SU-DHL-6 (cell line): ENCODE measurements around the gene APOL3.

ENCODE experiments used
- H2AFZ ChIP-seq: fragments of 200-600 bp; sonication (generic); 2 replicates; pipeline ENCODE4 v1.6.1; 2014; ENCODE audit warnings: low read depth, mild to moderate bottlenecking, moderate library complexity, mixed read lengths, antibody characterized with exemption, low read length; ENCODE audit not compliant: severe bottlenecking
- H3F3A ChIP-seq: fragments of 200-600 bp; shearing (Covaris generic); 2 replicates; pipeline ENCODE4 v1.6.0; 2016; ENCODE audit warnings: antibody characterized with exemption, mild to moderate bottlenecking; ENCODE audit not compliant: insufficient read depth
- H3K27ac ChIP-seq: fragments of 200-600 bp; sonication (generic); 2 replicates; pipeline ENCODE4 v1.5.1; 2016; ENCODE audit warnings: low read depth, mild to moderate bottlenecking, low read length, moderate library complexity, mixed read lengths
- H3K27me3 ChIP-seq: fragments of 200-600 bp; sonication (generic), shearing (Covaris generic); 2 replicates; pipeline ENCODE4 v1.6.0; 2014; ENCODE audit warnings: mild to moderate bottlenecking, low read length
- H3K36me3 ChIP-seq: fragments of 200-600 bp; sonication (generic); 2 replicates; pipeline ENCODE4 v1.6.1; 2014; ENCODE audit warnings: mild to moderate bottlenecking, low read length, mixed read lengths
- H3K4me2 ChIP-seq: fragments of 300-600, 200-600 bp; shearing (Covaris generic), sonication (generic); 2 replicates; pipeline ENCODE4 v1.6.0; 2014; ENCODE audit warnings: low read length, low read depth, mild to moderate bottlenecking; ENCODE audit not compliant: poor library complexity, severe bottlenecking
- H3K4me3 ChIP-seq: fragments of 200-600 bp; sonication (generic); 2 replicates; pipeline ENCODE4 v1.5.1; 2014; ENCODE audit warnings: antibody characterized with exemption, low read length, mild to moderate bottlenecking, mixed read lengths; ENCODE audit not compliant: insufficient read depth, poor library complexity, severe bottlenecking
- H3K79me2 ChIP-seq: fragments of 200-600 bp; sonication (generic); 2 replicates; pipeline ENCODE4 v1.6.1; 2014; ENCODE audit warnings: mild to moderate bottlenecking, low read length, moderate library complexity; ENCODE audit not compliant: insufficient read depth
- H3K9ac ChIP-seq: fragments of 200-600 bp; sonication (generic); 2 replicates; pipeline ENCODE4 v1.7.0; 2014; ENCODE audit warnings: mild to moderate bottlenecking, low read length
- H3K9me2 ChIP-seq: fragments of 200-600 bp; sonication (generic); replicated peaks from 2 replicates; pipeline ENCODE4 v1.6.1; 2014; ENCODE audit warnings: low read length; ENCODE audit not compliant: insufficient read depth
- H3K9me3 ChIP-seq: fragments of 200-600 bp; sonication (generic); 2 replicates; pipeline ENCODE4 v1.6.1; 2014; ENCODE audit warnings: low read length, mixed read lengths; ENCODE audit not compliant: insufficient read depth
- H4K20me1 ChIP-seq: fragments of 200-600 bp; sonication (generic); 2 replicates; pipeline ENCODE4 v1.6.1; 2014; ENCODE audit warnings: low read depth, mild to moderate bottlenecking, antibody characterized with exemption, low read length, moderate library complexity, mixed read lengths
- CTCF ChIP-seq: fragments of 200-600 bp; sonication (generic); IDR thresholded peaks from one replicate; pipeline ENCODE4 v1.5.1; 2017; ENCODE audit warnings: antibody characterized with exemption, mild to moderate bottlenecking, low read length, moderate library complexity; ENCODE audit not compliant: insufficient read depth, poor library complexity, severe bottlenecking
- EZH2phosphoT487 ChIP-seq: fragments of 200-600 bp; sonication (generic), shearing (Covaris generic); conservative IDR thresholded peaks from 2 replicates; pipeline ENCODE4 v1.6.1; 2018; ENCODE audit warnings: mild to moderate bottlenecking, antibody characterized with exemption, low read length, moderate library complexity, mixed read lengths

APOL3 gene

GRCh38 chr22:36184433-36185025, 24.0 kb upstream of the APOL3 start:
- Histone ChIP-seq H3K4me2 (no peak overlapping the region), H3K27me3 (no peaks in the 10 kb centered on the region), H2AFZ (no peak overlapping the region), H3K9me3 (no peaks in the 10 kb centered on the region), H3F3A (no peaks in the 10 kb centered on the region), H3K36me3 (no peaks in the 10 kb centered on the region), H4K20me1 (no peaks in the 10 kb centered on the region), H3K4me3 (no peak overlapping the region), H3K27ac (no peak overlapping the region), H3K9ac (no peak overlapping the region), H3K79me2 (no peaks in the 10 kb centered on the region), H3K9me2 (no peaks in the 10 kb centered on the region)
- no peak for TF ChIP-seq CTCF
- no peak for TF ChIP-seq EZH2phosphoT487

- Histone ChIP-seq H3K27ac (no peak overlapping the region), H3K9me2 (no peaks in the 10 kb centered on the region), H3K27me3 (no peaks in the 10 kb centered on the region), H3K9me3 (no peaks in the 10 kb centered on the region), H3K4me2 (no peak overlapping the region), H3K79me2 (no peaks in the 10 kb centered on the region), H3K9ac (no peak overlapping the region), H3K4me3 (no peak overlapping the region), H4K20me1 (no peaks in the 10 kb centered on the region), H2AFZ (no peak overlapping the region), H3F3A (no peaks in the 10 kb centered on the region), H3K36me3 (no peaks in the 10 kb centered on the region)
- TF ChIP-seq EZH2phosphoT487 (no peak), CTCF (no peak)
Observed at GRCh38 chr22:36183446-36183845, 22.9 kb upstream of the APOL3 start.

- Histone ChIP-seq H3K4me3 (no peak overlapping the region), H3F3A (no peaks in the 10 kb centered on the region), H2AFZ (no peak overlapping the region), H3K9ac (no peak overlapping the region), H3K27ac (no peak overlapping the region), H3K9me3 (no peaks in the 10 kb centered on the region), H3K9me2 (no peaks in the 10 kb centered on the region), H3K36me3 (no peaks in the 10 kb centered on the region), H3K79me2 (no peaks in the 10 kb centered on the region), H4K20me1 (no peaks in the 10 kb centered on the region), H3K4me2 (no peak overlapping the region), H3K27me3 (no peaks in the 10 kb centered on the region)
- TF ChIP-seq EZH2phosphoT487, result no peak
- no peak for TF ChIP-seq CTCF
Observed at GRCh38 chr22:36182857-36183256, 22.3 kb upstream of the APOL3 start.

- no peaks in the 10 kb centered on the region for H3K9me3 ChIP-seq
- no peaks in the 10 kb centered on the region for H3K79me2 ChIP-seq
- no peak overlapping the region for H3K9ac ChIP-seq
- H3K36me3 ChIP-seq, result no peaks in the 10 kb centered on the region
- H3K9me2 ChIP-seq, result no peaks in the 10 kb centered on the region
- H3K27ac ChIP-seq, result no peak overlapping the region
- H3F3A ChIP-seq, result no peaks in the 10 kb centered on the region
- TF ChIP-seq EZH2phosphoT487, result no peak
- TF ChIP-seq CTCF, result no peak
- no peak overlapping the region for H2AFZ ChIP-seq
- H3K27me3 ChIP-seq, result no peaks in the 10 kb centered on the region
- H3K4me2 ChIP-seq, result no peak overlapping the region
- H3K4me3 ChIP-seq, result no peak overlapping the region
- H4K20me1 ChIP-seq, result no peaks in the 10 kb centered on the region
Observed at GRCh38 chr22:36182056-36182455, 21.5 kb upstream of the APOL3 start.
